Osteocyte (in vitro differentiated cells): ENCODE results near the gene ABCA6. TPM values are rescaled to one million over a fixed set of nuclear protein-coding genes. Genes with fewer than 3 reads are reported as not detected.
A peak's percentile ranks its signal among the peaks of the same experiment; 100 is the strongest.

Source experiments
- DNase-seq: peaks from one replicate; pipeline ENCODE4 v3.0.0; 2021; ENCODE audit warnings: mixed read lengths; ENCODE audit not compliant: unreplicated experiment; ENCODE audit errors: extremely low spot score
- H3K27ac Mint-ChIP-seq: one replicate; pipeline ENCODE4 v1.8.0; 2021; ENCODE audit warnings: mild to moderate bottlenecking, mixed read lengths; ENCODE audit not compliant: unreplicated experiment
- H3K27me3 Mint-ChIP-seq: one replicate; pipeline ENCODE4 v1.8.0; 2021; ENCODE audit warnings: mixed read lengths; ENCODE audit not compliant: unreplicated experiment
- H3K36me3 Mint-ChIP-seq: one replicate; pipeline ENCODE4 v1.8.0; 2021; ENCODE audit warnings: mixed read lengths; ENCODE audit not compliant: unreplicated experiment
- H3K4me1 Mint-ChIP-seq: one replicate; pipeline ENCODE4 v1.8.0; 2021; ENCODE audit warnings: mixed read lengths; ENCODE audit not compliant: unreplicated experiment
- H3K4me3 Mint-ChIP-seq: one replicate; pipeline ENCODE4 v1.8.0; 2021; ENCODE audit warnings: mild to moderate bottlenecking, moderate library complexity, mixed read lengths; ENCODE audit not compliant: unreplicated experiment
- H3K9me3 Mint-ChIP-seq: one replicate; pipeline ENCODE4 v1.8.0; 2021; ENCODE audit warnings: mixed read lengths; ENCODE audit not compliant: unreplicated experiment
- CTCF ChIP-seq: fragments of 200-600 bp; sonication (generic); IDR thresholded peaks from 2 replicates; pipeline ENCODE4 v1.5.0; 2021; ENCODE audit warnings: antibody characterized with exemption, mild to moderate bottlenecking, moderate library complexity
- long read RNA-seq: library from polyadenylated mRNA; unstranded; transcript quantifications from one replicate; pipeline ENCODE4 v2.0.0, GENCODE V29; 2021
- total RNA-seq: library from RNA; stranded (reverse); gene quantifications from 2 replicates; pipeline ENCODE4 v1.2.1, GENCODE V29; 2021

Gene ABCA6
- total RNA-seq, result 1.2 and 1.7 TPM in 2 replicates
- long read RNA-seq, result 0 reads

- Mint-ChIP-seq H3K9me3 (peaks cover 7% of the 10 kb centered on the region), H3K4me3 (no peak within 1 kb of the TSS), H3K4me1 (peaks cover 30% of the 10 kb centered on the region), H3K27ac (peak within 1 kb of the TSS; percentile 81), H3K36me3 (peaks cover 2% of the 10 kb centered on the region), H3K27me3 (no peaks in the 10 kb centered on the region)
- TF ChIP-seq CTCF, result no peak
- no peak for DNase-seq
Measured at GRCh38 chr17:69141431-69142174, at the start of gene ABCA6. TSS of gene ABCA6 (minus strand) at chr17:69141895. CDS start at chr17:69140703, 1,192 bp downstream.

- no peaks in the 10 kb centered on the region for H3K27me3 Mint-ChIP-seq
- no peak overlapping the region for H3K27ac Mint-ChIP-seq
- no peak for DNase-seq
- H3K9me3 Mint-ChIP-seq, result no peaks in the 10 kb centered on the region
- TF ChIP-seq CTCF, result no peak
- H3K4me1 Mint-ChIP-seq, result peaks cover 9% of the 10 kb centered on the region
- H3K4me3 Mint-ChIP-seq, result no peak overlapping the region
- no peaks in the 10 kb centered on the region for H3K36me3 Mint-ChIP-seq
Measured at GRCh38 chr17:69188796-69189195, 47.1 kb upstream of the ABCA6 start.

- H3K27ac Mint-ChIP-seq, result no peak overlapping the region
- no peak overlapping the region for H3K4me3 Mint-ChIP-seq
- DNase-seq, result no peak
- no peaks in the 10 kb centered on the region for H3K27me3 Mint-ChIP-seq
- H3K9me3 Mint-ChIP-seq, result no peaks in the 10 kb centered on the region
- peaks cover 9% of the 10 kb centered on the region for H3K4me1 Mint-ChIP-seq
- no peaks in the 10 kb centered on the region for H3K36me3 Mint-ChIP-seq
- TF ChIP-seq CTCF, result no peak
Measured at GRCh38 chr17:69188064-69188463, 46.4 kb upstream of the ABCA6 start.

GRCh38 chr17:69187294-69187693, 45.6 kb upstream of the ABCA6 start:
- Mint-ChIP-seq H3K27me3 (no peaks in the 10 kb centered on the region), H3K9me3 (no peaks in the 10 kb centered on the region), H3K27ac (no peak overlapping the region), H3K4me3 (no peak overlapping the region), H3K36me3 (no peaks in the 10 kb centered on the region), H3K4me1 (peaks cover 9% of the 10 kb centered on the region)
- no peak for TF ChIP-seq CTCF
- no peak for DNase-seq

GRCh38 chr17:69179227-69179952, 37.7 kb upstream of the ABCA6 start:
- no peak for TF ChIP-seq CTCF
- Mint-ChIP-seq H3K9me3 (no peaks in the 10 kb centered on the region), H3K4me3 (no peak overlapping the region), H3K36me3 (peaks cover 1% of the 10 kb centered on the region), H3K27ac (no peak overlapping the region), H3K4me1 (peaks cover 30% of the 10 kb centered on the region), H3K27me3 (no peaks in the 10 kb centered on the region)
- no peak for DNase-seq
